ENCODE results near the gene SPINT1.

Gene SPINT1

GRCh38 chr15:40843885-40844695 lies at the start of gene SPINT1:
Gene SPINT1, plus strand, starts transcription at chr15:40844048. Its CDS starts 507 bp downstream, at chr15:40844555.
- peak within 1 kb of the TSS; percentile 90 for H3K27ac ChIP-seq
- TF ChIP-seq CTCF (conservative IDR thresholded peaks at IDR 0.05) = no peak

- peak overlapping the region; percentile 65 for H3K27ac ChIP-seq
Observed at GRCh38 chr15:40796041-40796440, 47.8 kb upstream of the SPINT1 start.

GRCh38 chr15:40796512-40796911 lies 47.3 kb upstream of the SPINT1 start:
- no peak for TF ChIP-seq CTCF (conservative IDR thresholded peaks at IDR 0.05)

More at GRCh38 chr15:40796041-40796440, 47.8 kb upstream of the SPINT1 start:
- TF ChIP-seq CTCF (conservative IDR thresholded peaks at IDR 0.05) = no peak

GRCh38 chr15:40799523-40799922 lies 44.3 kb upstream of the SPINT1 start:
- H3K27ac ChIP-seq = no peak overlapping the region
- no peak for TF ChIP-seq CTCF (conservative IDR thresholded peaks at IDR 0.05)

More at GRCh38 chr15:40796512-40796911, 47.3 kb upstream of the SPINT1 start:
- peak overlapping the region; percentile 65 for H3K27ac ChIP-seq

- TF ChIP-seq CTCF (conservative IDR thresholded peaks at IDR 0.05) = no peak
- H3K27ac ChIP-seq = peak overlapping the region; percentile 72
Observed at GRCh38 chr15:40803076-40803475, 40.8 kb upstream of the SPINT1 start.

- H3K27ac ChIP-seq = peak overlapping the region; percentile 72
- TF ChIP-seq CTCF (conservative IDR thresholded peaks at IDR 0.05) = no peak; the same call in 1 of the 2 replicates
Observed at GRCh38 chr15:40803688-40804087, 40.2 kb upstream of the SPINT1 start.

GRCh38 chr15:40806672-40807027 lies 37.2 kb upstream of the SPINT1 start:
- TF ChIP-seq CTCF (conservative IDR thresholded peaks at IDR 0.05) = no peak

More at GRCh38 chr15:40806672-40807027, 37.2 kb upstream of the SPINT1 start:
- H3K27ac ChIP-seq = peak overlapping the region; percentile 87

Data from VCaP (cell line).